H1 (cell line): ENCODE data around the gene GRIK2. TPM values are rescaled to one million over a fixed set of nuclear protein-coding genes. Genes with fewer than 3 reads are reported as not detected.

Experiments
- CBX8 ChIP-seq: fragments of 300-800, 300-1000 bp; sonication (generic); IDR thresholded peaks from 2 replicates; pipeline ENCODE4 v1.7.1; 2016; ENCODE audit warnings: low read depth, low read length, borderline replicate concordance
- CHD7 ChIP-seq: fragments of 300-600 bp; sonication (generic); IDR thresholded peaks from 2 replicates; pipeline ENCODE4 v1.7.1; 2012; ENCODE audit warnings: low read length, moderate library complexity, mild to moderate bottlenecking, inconsistent platforms; ENCODE audit not compliant: insufficient replicate concordance
- HDAC2 ChIP-seq, 2 experiments: fragments of 300-600 bp in 1 of 2; sonication (generic) in 1 of 2; IDR thresholded peaks; 2 replicates each; pipeline ENCODE4 v1.6.1; 2011 to 2012; ENCODE audit warnings: low read depth in 2 of 2, low read length in 2 of 2, mild to moderate bottlenecking in 2 of 2, moderate library complexity in 2 of 2, borderline replicate concordance in 1 of 2, inconsistent platforms in 1 of 2
- KDM1A ChIP-seq: fragments of 200-600, 300-600 bp; sonication (generic); IDR thresholded peaks from 2 replicates; pipeline ENCODE4 v1.7.1; 2016; ENCODE audit warnings: mild to moderate bottlenecking, low read length, borderline replicate concordance
- NANOG ChIP-seq: IDR thresholded peaks from 2 replicates; pipeline ENCODE4 v1.6.1; 2011; ENCODE audit warnings: low read length, low read depth, mild to moderate bottlenecking, inconsistent platforms; ENCODE audit not compliant: insufficient read depth, poor library complexity, severe bottlenecking
- SP4 ChIP-seq: IDR thresholded peaks from 2 replicates; pipeline ENCODE4 v1.6.1; 2012; ENCODE audit warnings: low read length, inconsistent platforms
- SUZ12 ChIP-seq: fragments of 200-600 bp; sonication (generic); IDR thresholded peaks from 2 replicates; pipeline ENCODE4 v1.6.1; 2012; ENCODE audit warnings: mild to moderate bottlenecking, inconsistent platforms, low read length, moderate library complexity, mixed read lengths
- TCF12 ChIP-seq: IDR thresholded peaks from 2 replicates; pipeline ENCODE4 v1.6.1; 2011; ENCODE audit warnings: low read depth, mild to moderate bottlenecking, low read length
- TEAD4 ChIP-seq: IDR thresholded peaks from 2 replicates; pipeline ENCODE4 v1.6.1; 2012; ENCODE audit warnings: low read depth, low read length, inconsistent platforms, mixed read lengths
- polyA plus RNA-seq, 7 experiments: library from polyadenylated mRNA; depleted of rRNA in 3 of 7; stranded (reverse) in 5 of 7; unstranded in 2 of 7; fragments of >200 nt in 5 of 7; fragments of 200-250 nt in 2 of 7; gene quantifications; 1 replicate in 5 of 7; 2 replicates in 1 of 7; 4 replicates in 1 of 7; pipeline versions ENCODE4 v1.2.1 to v1.2.3, GENCODE V29; 2011 to 2013; ENCODE audit warnings: missing spikeins in 2 of 7, mixed read lengths in 2 of 7
- total RNA-seq: library from RNA; stranded (reverse); fragmentation: NEBNext Ultra II Directional; extraction: Animal tissue kit (Norgen Biotek cat#: 25700); gene quantifications from 2 replicates; pipeline ENCODE4 v1.2.1, GENCODE V29; 2021
- TF ChIP-seq, protein P1 (sequence below): IDR thresholded peaks from 2 replicates; pipeline ENCODE4 v1.6.1; 2011; ENCODE audit warnings: low read length, improper control_type of control experiment

The GRIK2 gene
- total and polyA plus RNA-seq, 2 of the 8 experiments (the other 6 are each of a cell fraction or from before 2014, with no cell fraction given): 1.8 to 2.2 TPM

GRCh38 chr6:101883505-101883904 lies 490.0 kb downstream of the GRIK2 start (continued):
- no peak for TF ChIP-seq CHD7
- no peak for TF ChIP-seq TCF12
- TF ChIP-seq KDM1A: no peak
- no peak for TF ChIP-seq CBX8
- TF ChIP-seq HDAC2 (IDR thresholded peaks at IDR 0.05; ENCODE audit: borderline replicate concordance in 1 of 2, low read depth in 2 of 2, low read length in 2 of 2): no peak
- no peak for TF ChIP-seq NANOG
- TF ChIP-seq SUZ12: no peak
- no peak for TF ChIP-seq TEAD4
- no peak for TF ChIP-seq SP4
- TF ChIP-seq, protein P1, sequence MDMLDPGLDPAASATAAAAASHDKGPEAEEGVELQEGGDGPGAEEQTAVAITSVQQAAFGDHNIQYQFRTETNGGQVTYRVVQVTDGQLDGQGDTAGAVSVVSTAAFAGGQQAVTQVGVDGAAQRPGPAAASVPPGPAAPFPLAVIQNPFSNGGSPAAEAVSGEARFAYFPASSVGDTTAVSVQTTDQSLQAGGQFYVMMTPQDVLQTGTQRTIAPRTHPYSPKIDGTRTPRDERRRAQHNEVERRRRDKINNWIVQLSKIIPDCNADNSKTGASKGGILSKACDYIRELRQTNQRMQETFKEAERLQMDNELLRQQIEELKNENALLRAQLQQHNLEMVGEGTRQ: no peak
